Retinal pigment epithelial cell (primary cell): ENCODE measurements around the gene ACAP3.

ENCODE experiments used
- DNase-seq: peaks from one replicate; pipeline ENCODE4 v3.0.0-alpha.2; 2010; ENCODE audit warnings: low read depth
- H3K4me3 ChIP-seq: 2 replicates; pipeline ENCODE4 v1.5.1; 2011; ENCODE audit warnings: mild to moderate bottlenecking, low read length, control low read depth, moderate library complexity
- TF ChIP-seq, protein P1 (sequence below): conservative IDR thresholded peaks from 2 replicates; pipeline ENCODE4 v1.5.1; 2011; ENCODE audit warnings: low read depth, low read length, control low read depth, inconsistent platforms

Gene ACAP3

DNA sequence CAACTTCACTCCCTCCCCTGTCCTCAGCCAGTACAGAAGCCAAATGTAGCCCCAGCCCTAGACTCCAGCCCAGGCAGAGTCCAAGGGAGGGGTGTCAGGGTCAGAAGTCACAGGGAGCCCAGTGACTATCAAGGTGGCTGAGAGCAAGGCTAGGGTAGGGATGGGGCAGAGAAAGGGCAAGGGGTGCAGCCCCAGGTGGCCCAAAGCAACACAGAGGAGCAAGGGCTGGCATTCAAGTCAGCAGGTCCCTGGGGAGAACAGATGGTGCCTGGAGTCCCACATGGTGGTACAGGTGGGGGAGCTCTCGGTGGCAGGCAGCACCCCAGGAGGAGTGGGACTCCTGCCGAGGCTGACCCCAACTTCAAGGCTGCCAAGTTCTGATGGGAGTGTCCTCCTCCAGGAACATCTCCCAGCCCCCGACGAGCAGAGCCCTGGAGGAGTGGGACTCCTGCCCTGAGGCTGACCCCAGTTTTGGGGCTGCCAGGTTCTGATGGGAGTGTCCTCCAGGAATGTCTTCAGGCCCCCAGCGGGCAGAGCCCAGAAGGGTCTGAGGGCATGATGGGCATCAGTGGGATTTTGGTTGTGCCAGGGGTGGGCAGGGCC lies 45.2 kb upstream of the ACAP3 start:
- TF ChIP-seq, protein P1, sequence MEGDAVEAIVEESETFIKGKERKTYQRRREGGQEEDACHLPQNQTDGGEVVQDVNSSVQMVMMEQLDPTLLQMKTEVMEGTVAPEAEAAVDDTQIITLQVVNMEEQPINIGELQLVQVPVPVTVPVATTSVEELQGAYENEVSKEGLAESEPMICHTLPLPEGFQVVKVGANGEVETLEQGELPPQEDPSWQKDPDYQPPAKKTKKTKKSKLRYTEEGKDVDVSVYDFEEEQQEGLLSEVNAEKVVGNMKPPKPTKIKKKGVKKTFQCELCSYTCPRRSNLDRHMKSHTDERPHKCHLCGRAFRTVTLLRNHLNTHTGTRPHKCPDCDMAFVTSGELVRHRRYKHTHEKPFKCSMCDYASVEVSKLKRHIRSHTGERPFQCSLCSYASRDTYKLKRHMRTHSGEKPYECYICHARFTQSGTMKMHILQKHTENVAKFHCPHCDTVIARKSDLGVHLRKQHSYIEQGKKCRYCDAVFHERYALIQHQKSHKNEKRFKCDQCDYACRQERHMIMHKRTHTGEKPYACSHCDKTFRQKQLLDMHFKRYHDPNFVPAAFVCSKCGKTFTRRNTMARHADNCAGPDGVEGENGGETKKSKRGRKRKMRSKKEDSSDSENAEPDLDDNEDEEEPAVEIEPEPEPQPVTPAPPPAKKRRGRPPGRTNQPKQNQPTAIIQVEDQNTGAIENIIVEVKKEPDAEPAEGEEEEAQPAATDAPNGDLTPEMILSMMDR = no peak
- DNase-seq = no peak
- H3K4me3 ChIP-seq = no peak overlapping the region

DNA sequence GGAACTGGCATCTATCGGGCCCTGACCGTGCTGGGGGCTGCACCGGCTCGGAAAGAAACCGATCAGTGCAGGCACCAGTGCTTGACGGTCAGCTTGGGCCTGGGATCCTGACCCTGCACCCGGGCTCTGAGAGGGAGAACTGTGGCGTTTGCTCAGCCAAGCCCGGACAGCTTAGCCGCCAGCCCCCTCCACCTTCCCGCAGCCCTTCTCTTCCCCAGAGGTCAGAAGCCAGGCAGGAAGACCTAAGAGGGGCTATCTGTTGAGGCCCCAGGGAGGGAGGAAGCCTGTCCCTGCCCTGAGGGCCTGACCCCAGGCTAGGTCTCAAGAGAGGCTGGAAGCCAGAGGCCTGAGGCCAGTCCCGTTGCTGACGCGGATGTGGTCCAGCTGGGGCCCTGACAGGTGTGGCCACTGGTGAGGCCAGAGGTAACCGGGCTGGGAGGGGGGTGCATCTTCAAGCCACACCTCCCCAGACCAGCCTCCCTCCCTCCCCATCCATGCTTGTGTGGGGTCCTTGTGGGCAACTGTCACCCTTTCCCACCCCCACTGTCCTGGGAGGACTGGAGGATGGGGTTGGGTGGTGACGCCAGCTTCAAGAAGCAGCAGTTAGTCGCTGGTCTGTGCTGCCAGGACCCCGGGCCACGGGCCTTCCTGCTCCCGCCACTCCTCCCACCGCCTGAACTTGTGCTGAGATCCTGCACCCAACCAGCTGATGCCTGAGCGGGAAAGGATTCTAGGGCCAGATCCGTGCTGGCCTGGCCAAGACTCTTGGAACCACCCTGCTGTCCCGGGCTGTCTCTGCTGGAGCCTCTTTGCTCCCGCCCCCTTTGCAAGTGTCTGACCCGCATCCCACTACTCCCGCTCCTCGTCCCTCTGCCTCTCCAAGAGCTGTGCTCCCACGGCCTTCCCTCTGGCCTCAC lies 44.0 kb upstream of the ACAP3 start:
- TF ChIP-seq, protein P1 = no peak
- DNase-seq = no peak
- H3K4me3 ChIP-seq = no peak overlapping the region

DNA sequence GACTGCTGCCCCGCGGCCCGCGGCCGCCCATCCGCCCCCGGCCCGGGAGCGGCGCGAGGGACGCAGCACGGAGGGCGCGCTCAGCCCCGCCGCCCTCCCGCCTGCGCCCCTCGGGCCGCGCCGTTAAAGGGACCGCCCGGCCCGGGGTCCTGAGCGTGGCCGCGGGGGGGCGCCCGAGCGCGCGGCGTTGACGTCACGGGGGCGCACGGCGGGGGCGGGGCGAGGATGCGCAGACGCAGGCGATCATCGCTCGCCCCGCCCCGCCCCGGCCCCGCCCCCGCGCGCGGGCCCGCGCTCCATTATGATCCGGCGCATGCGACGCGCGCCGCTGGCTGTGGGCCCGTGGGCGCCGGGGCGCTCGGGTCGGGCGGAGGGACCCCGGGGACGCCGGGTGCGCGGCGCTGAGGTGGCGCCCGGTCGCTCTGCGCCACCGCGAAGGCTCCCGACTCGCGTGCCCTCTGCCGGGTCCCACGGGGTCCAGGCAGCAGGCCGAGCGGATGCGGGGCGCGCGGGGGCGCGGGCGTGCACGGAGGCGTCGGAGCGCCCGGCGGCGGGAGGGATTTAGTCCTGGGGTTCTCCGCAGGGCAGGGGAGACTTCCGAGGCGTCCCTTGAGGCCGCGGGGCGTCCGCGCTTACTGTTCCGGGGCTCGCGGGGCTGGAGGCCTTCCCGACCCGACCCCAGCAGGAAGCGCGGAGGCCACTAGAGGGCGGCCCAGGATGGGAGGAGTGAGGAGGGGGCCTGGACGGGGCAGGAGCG lies 41.7 kb upstream of the ACAP3 start, which contains the start of gene DVL1:
Gene DVL1 (minus strand): TSS at position 163 of the 757 bp plus-strand sequence. CDS start 353 bp downstream, outside the sequence.
- peak within 1 kb of the TSS; percentile 71 for H3K4me3 ChIP-seq
- no peak for DNase-seq
- TF ChIP-seq, protein P1 = peak; percentile 48

DNA sequence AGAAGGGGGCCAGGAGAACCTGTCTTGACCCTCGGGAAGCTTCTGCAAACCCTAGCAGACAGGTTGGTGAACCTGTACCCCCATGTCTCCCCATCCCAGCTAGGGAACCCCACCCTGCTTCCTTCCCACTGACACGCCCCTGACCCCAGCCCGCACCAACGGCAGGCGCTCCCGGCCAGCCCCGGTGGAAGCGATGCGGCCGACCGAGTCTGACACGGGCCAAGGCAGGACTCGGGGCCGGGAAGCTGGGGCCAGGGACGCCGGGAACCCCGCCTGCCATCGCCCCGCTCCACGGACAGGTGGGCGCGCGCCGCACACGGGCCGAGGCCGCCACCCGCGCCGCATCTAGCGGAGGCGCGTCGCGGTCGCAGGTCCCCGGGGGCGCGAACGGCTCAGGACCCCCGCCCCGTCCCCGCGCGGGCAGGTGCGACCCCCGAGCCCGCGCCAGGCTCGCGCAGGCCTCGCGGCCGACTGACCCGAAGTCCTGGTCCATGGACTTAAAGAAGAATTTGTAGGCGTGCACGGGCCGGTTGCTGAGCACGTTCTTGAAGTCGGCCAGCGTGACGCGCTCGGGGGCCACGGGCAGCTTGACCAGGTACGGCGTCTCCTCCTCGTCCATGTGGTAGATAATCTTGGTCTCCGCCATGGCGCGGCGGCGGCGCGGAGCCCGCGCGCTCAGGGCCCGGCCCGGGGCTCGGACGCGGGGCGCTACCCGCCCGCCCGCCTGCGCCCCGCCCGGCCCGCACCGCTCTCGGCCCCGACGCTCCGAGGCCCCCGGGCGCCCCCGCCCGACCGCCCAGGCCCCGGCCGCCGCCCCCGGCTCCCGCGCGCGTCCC lies 40.9 kb upstream of the ACAP3 start:
- TF ChIP-seq, protein P1 = no peak
- DNase-seq = no peak
- H3K4me3 ChIP-seq = peak overlapping the region; percentile 71

DNA sequence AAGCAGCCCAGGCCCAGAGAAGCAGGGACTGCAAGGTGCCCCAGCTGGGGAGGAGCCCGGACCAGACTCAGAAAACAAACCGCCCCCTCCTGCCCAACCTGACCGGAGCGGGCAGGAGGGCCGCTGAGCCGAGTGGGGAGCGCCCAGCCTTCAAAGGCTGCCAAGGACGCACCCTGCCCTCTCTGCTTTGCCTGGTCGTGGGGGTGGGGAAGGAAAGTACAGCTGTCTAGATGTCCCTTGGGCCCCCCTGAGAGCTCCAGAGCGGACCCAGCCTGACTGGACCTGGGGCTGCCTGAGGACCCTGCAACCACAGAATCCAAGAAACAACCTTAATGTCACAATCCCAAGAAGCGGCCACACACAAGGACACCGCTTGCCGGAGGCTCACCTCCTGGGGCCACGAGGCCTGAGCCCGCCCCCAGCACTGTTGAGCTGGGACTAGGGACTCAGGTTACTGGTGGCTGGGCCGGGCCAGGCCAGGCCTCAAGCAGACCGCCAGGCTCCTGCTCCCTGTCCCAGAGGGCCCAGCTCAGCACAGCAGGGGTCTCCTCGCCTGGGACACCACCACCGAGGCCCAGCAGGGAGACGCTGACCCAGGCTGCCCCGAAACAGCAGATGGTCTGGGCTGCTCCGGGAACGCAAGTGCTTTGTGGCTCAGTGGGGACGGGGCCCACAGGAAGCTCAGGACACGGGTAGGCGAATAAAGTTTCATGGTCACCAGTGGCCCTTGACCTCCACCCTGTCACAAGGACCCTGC lies 40.1 kb upstream of the ACAP3 start:
- H3K4me3 ChIP-seq = peak overlapping the region; percentile 71
- no peak for DNase-seq
- TF ChIP-seq, protein P1 = no peak
